HG02642 (cell line): ENCODE measurements around the gene SNAPIN.
"Not testable (repeated sequence)": the region's sequence is repeated elsewhere in the genome, so short reads cannot be mapped to it uniquely, and the experiment has no call there.

Experiments used
- ATAC-seq: cut with Tn5 transposase; IDR thresholded peaks from one replicate; pipeline ENCODE4 v1.9.1; 2021; ENCODE audit warnings: mild to moderate bottlenecking; ENCODE audit not compliant: unreplicated experiment, poor library complexity

SNAPIN gene

GRCh38 chr1:153643816-153644215, 14.7 kb upstream of the SNAPIN start:
- ATAC-seq, result no peak

- ATAC-seq, result no peak
Measured at GRCh38 chr1:153646672-153647345, 11.7 kb upstream of the SNAPIN start.

GRCh38 chr1:153647346-153647714, 11.2 kb upstream of the SNAPIN start:
- ATAC-seq, result no peak

GRCh38 chr1:153648000-153648643, 10.4 kb upstream of the SNAPIN start:
- no peak for ATAC-seq

- ATAC-seq, result no peak
Measured at GRCh38 chr1:153649137-153649862, 9.2 kb upstream of the SNAPIN start.

DNA sequence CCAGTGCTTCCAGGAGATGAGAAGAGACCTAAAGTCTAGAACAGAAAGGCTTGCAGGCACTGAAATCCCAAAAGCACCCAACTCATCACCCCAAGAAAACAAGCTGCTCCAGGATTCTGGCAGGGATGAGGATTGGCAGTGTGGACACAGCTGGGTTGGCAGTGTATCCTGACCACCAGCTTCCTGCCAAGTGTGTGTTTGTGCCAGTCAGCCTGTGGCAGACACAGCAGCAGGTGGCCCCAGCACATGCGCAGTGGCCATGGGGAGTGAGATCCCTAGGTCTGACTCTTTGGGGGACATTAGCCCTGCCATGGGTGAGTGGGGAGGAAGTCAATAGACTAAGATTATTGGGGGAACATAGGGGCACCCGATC, 8.7 kb upstream of the SNAPIN start:
- no peak for ATAC-seq

DNA sequence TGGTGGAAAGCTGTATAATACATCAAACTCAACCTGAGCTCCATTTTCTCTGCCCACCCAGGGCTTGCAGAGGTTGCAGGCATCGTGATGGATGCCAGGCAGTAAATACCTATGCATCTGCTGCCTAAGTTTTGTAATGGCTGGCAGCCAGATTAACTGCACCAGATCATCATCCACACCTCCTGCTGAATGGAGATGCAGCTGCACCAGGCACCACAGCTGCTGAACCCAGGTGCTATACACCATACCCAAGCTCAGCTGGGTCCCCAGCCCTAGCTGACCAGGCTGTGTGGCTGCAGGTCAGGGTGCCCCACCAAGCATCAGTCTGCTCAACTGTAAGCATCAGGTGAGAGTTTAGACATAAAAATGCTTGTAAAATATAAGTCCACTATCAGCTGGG, 6.7 kb upstream of the SNAPIN start:
- no peak for ATAC-seq

DNA sequence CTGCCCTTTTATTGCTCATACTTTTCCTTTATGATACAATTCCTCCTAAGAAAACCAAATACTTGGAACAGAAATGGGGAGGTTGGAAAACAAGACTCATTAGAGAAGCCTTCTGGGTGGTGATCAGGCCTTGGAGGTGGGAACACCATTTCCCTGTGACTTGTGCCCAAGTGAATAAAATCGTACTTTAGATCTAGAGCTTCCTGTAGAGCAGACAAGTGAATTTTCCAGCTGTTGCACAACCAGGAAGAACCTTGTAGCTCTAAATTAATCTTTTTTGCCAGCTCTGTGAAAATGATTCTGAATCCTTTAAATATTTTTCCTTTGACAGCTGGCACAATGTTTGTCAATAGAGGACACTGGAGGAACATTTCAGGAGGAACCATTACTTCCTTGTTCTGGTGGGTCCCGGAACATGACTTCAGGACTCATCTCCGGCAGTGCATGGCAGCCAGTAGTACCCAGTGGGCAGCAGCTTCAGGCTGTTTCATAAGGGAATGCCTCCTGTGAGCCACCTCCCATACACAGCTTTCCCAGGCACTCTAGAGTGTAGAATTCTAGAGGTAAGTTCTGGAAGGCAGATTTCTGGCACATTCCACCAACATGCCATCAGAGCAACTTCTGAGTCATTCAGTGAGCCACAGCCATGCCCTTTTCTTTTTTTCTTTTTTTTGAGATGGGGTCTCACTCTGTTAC, 5.5 kb upstream of the SNAPIN start:
- no peak for ATAC-seq

GRCh38 chr1:153655333-153655732, 3.2 kb upstream of the SNAPIN start:
- no peak for ATAC-seq

GRCh38 chr1:153659175-153659534, 652 bp downstream of the SNAPIN start:
- no peak for ATAC-seq

GRCh38 chr1:153659656-153660055, 1.2 kb downstream of the SNAPIN start:
- ATAC-seq, result no peak

- ATAC-seq, result no peak
Measured at GRCh38 chr1:153661111-153661708, 2.7 kb downstream of the SNAPIN start.

GRCh38 chr1:153662269-153662668, 3.8 kb downstream of the SNAPIN start:
- ATAC-seq, result no peak

DNA sequence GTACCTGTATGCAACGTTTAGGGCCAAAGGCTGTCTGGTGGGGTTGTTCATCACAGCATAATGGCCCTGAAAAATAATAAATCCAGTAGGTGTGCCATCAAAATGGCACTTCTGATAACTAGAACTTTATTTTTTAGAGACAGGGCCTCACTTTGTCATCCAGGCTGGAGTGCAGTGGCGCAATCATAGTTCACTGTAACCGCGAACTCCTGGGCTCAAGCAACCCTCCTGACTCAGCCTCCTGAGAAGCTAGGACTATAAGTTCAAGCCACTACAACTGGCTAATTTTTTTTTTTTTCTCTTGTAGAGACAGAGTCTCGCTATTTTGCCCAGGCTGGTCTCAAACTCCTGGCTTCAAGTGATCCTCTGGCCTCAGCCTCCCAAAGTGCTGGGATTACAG, 4.7 kb downstream of the SNAPIN start:
- no peak for ATAC-seq

DNA sequence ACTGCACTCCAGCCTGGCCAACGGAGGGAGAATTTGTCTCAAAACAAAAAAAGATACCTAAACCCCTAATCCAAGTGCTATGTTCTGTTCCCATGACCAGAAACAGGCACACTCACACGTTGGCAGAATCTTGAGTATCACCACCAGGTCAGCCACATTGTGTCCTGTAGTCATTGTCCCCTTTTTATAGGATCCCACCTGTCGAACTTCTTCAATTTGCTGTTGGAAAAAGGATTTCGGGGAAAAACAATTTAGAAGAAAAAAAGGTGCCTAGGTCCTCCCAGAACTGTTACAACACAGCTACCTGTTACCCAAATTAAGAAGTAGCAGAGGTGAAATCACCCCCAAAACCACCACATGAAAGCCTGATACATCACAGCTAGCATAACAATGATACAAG, 8.9 kb downstream of the SNAPIN start:
- no peak for ATAC-seq

DNA sequence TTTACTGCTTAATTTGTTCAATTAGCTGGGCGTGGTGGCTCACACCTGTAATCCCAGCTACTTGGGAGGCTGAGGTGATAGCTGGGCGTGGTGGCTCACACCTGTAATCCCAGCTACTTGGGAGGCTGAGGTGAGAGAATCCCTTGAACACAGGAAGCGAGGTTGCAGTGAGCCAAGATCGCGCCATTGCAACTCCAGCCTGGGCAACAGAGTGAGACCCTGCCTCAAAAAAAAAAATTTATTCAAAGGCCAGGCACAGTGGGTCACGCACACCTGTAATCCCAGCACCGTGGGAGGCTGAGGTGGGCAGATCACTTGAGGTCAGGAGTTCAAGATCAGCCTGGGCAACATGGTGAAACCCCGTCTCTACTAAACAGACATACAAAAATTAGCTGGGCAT, 10.2 kb downstream of the SNAPIN start:
- not testable (repeated sequence) for ATAC-seq

DNA sequence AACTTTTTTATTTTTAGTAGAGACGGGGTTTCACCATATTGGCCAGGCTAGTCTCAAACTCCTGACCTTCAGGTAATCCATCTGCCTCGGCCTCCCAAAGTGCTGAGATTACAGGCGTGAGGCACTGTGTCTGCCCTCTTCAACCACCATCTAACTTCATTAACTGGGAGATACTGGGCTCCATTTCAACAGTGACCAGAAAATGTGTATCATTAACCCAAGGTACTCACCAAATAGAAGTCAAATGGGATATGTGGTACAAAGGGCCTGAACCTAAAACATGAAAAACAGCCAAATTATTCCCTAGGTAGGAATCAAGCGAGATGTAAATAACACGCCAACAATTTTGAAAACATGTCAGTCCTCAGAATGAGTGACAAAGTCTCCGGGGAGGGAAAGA, 11.1 kb downstream of the SNAPIN start:
- no peak for ATAC-seq

DNA sequence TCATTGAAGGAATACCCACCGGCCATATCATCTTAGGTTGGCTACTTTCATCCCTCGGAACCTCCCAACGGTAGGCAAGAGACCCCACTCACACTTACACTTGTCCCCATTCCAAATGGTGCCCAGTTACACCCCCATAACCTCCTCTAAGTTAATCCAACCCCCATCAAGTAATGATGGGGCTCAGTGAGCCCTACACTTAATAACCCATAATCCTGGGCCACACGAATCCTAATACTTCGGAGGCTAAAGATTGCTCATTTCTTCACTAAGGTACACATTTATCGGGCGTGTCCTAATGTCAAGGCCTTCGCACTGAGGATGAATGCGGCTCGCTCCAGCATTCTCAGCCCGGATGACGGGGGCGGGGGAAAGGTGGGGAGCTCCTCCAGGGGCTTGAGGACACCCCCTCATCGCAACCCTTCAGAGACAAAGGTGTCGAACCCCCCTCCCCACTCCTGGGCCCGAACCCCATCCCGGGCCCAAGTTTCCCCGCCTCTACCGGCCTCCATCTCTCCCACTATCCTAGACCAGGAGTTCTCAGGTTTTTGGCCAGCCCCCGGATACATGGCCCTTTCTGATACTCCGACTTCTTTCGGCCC, 11.9 kb downstream of the SNAPIN start:
- no peak for ATAC-seq

DNA sequence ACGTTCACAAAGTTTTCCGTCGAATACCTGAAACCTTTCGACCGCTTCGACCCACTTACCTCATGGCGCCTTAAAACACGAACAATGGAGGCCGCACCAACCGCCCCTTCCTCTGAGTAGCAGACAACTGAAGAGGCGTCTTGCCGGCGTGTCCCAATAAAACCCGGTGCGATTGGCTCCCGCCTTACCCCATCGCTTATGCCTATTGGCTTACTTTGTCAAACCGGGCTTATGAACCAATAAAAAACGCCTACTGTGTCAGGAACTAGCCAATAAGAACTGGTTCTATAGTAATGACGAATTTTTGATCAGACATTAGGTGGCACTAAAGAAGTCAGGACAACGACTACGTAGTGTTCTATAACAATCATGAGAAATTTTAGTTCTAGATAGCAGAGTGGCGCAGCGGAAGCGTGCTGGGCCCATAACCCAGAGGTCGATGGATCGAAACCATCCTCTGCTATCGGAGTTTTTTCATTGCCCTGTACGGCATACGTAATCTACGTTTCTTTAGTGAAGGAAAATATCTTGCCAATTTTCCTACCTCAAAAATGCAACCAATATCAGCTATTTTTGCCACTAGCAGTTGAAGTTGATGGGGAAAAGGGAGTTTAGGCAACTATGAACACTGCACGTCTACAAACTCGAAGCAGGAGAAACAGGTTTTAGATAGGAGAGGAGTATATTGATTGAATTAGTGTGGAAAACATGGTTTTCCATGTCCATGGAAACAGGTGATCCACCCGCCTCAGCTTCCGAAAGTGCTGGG, 12.5 kb downstream of the SNAPIN start, which contains the start of gene ILF2:
TSS of gene ILF2 (minus strand) at position 135 of the 769 bp plus-strand sequence. CDS start at position 64, 71 bp downstream.
- ATAC-seq, result peak; percentile 89
